Cardiac fibroblast (primary cell): ENCODE results near the gene DHRS7.

ENCODE experiments used
- DNase-seq, 2 donors: peaks; one replicate each; pipeline versions ENCODE4 v3.0.0 to v3.0.0-alpha.2; 2010; ENCODE audit warnings: low read depth in 2 of 2
- H3K4me3 ChIP-seq, 2 donors: replicated peaks in 1 of 2; 1 replicate in 1 of 2; 2 replicates in 1 of 2; pipeline ENCODE4 v1.5.1; 2011; ENCODE audit warnings: low read depth in 2 of 2, low read length in 2 of 2, mild to moderate bottlenecking in 2 of 2, moderate library complexity in 1 of 2
- CTCF ChIP-seq: IDR thresholded peaks from one replicate; pipeline ENCODE4 v1.5.1; 2011; ENCODE audit warnings: low read depth, mild to moderate bottlenecking, low read length, inconsistent platforms

Gene DHRS7

GRCh38 chr14:60206837-60207533 is 41.8 kb upstream of the DHRS7 start:
- no peak for DNase-seq
- H3K4me3 ChIP-seq, result no peak overlapping the region
- no peak for TF ChIP-seq CTCF

- no peak for TF ChIP-seq CTCF
- no peak overlapping the region for H3K4me3 ChIP-seq
- no peak for DNase-seq
These were observed 41.1 kb upstream of the DHRS7 start for GRCh38 chr14:60206249-60206670.

GRCh38 chr14:60204843-60205774 is 39.9 kb upstream of the DHRS7 start:
- no peak for TF ChIP-seq CTCF
- DNase-seq, result no peak

GRCh38 chr14:60204104-60204842 is 39.1 kb upstream of the DHRS7 start:
- no peak for DNase-seq
- TF ChIP-seq CTCF, result no peak
- no peak overlapping the region for H3K4me3 ChIP-seq

More at GRCh38 chr14:60204843-60205774, 39.9 kb upstream of the DHRS7 start:
- no peak overlapping the region for H3K4me3 ChIP-seq

GRCh38 chr14:60199321-60199720 is 34.1 kb upstream of the DHRS7 start:
- TF ChIP-seq CTCF, result no peak
- no peak for DNase-seq
- no peak overlapping the region for H3K4me3 ChIP-seq

- no peak for DNase-seq
- no peak for TF ChIP-seq CTCF
- no peak overlapping the region for H3K4me3 ChIP-seq
These were observed 32.6 kb upstream of the DHRS7 start for GRCh38 chr14:60197629-60198303.
